HCT116 (cell line): ENCODE results near the gene METTL26. TPM values are rescaled to one million over a fixed set of nuclear protein-coding genes. Genes with fewer than 3 reads are reported as not detected.

Source experiments
- ATAC-seq: fragments of 200-7000 bp; cut with Tn5 transposase; 2 replicates; pipeline ENCODE4 v1.9.1; 2020; ENCODE audit warnings: mild to moderate bottlenecking, moderate library complexity
- BruUV-seq: library from RNA; stranded (reverse); fragments of 400-500 nt; replicated peaks from 2 replicates; lab custom pipeline; 2021; lab: Mats Ljungman, UMichigan
- CTCF ChIA-PET: fragments of 300-600 bp; sonication (Branson Sonifier 250); formaldehyde crosslinking; loops from one replicate; lab custom pipeline; 2021; ENCODE audit warnings: antibody characterized with exemption; lab: Charles Lee
- POLR2A ChIA-PET: fragments of 300-600, 350-600 bp; sonication (Branson Sonifier 250); formaldehyde crosslinking; loops from one replicate; lab custom pipeline; 2021; ENCODE audit warnings: antibody characterized with exemption; lab: Charles Lee
- RAD21 ChIA-PET, 2 experiments: fragments of 300-600 bp; sonication (Branson Sonifier 250); formaldehyde crosslinking; loops; one replicate each; lab custom pipeline; 2023; ENCODE audit warnings: low total read pairs in 2 of 2; ENCODE audit not compliant: uncharacterized antibody in 2 of 2, unreplicated experiment in 2 of 2, low non-redundant PET in 1 of 2; lab: Charles Lee
- DNase-seq: peaks from one replicate; pipeline ENCODE4 v3.0.0-alpha.2; 2010; ENCODE audit warnings: low read depth, low spot score
- H2AFZ ChIP-seq: fragments of 200-600 bp; shearing (Covaris generic), sonication (generic); 2 replicates; pipeline ENCODE4 v1.6.1; 2017; ENCODE audit warnings: low read depth, mixed run types, mixed read lengths, antibody characterized with exemption, low read length; ENCODE audit not compliant: poor library complexity, severe bottlenecking
- H3K27ac ChIP-seq: 2 replicates; pipeline ENCODE4 v1.5.1; 2012; ENCODE audit warnings: low read depth, low read length
- H3K27me3 ChIP-seq: fragments of 200-600 bp; sonication (generic); 2 replicates; pipeline ENCODE4 v1.6.1; 2016; ENCODE audit warnings: mixed run types, low read length, mixed read lengths; ENCODE audit not compliant: insufficient read depth
- H3K36me3 ChIP-seq, 2 experiments: fragments of 200-500 bp in 1 of 2; fragments of 200-600 bp in 1 of 2; sonication (Bioruptor generic) in 1 of 2; sonication (generic) in 1 of 2; 2 replicates each; pipeline versions ENCODE4 v1.5.1 to v1.6.1; 2014 to 2016; ENCODE audit warnings: low read length in 2 of 2, inconsistent platforms in 1 of 2, mixed read lengths in 1 of 2, mixed run types in 1 of 2; ENCODE audit not compliant: insufficient read depth in 2 of 2, control insufficient read depth in 1 of 2
- H3K4me1 ChIP-seq, 2 experiments: fragments of 200-600 bp in 1 of 2; sonication (generic) in 1 of 2; 2 replicates each; pipeline versions ENCODE4 v1.5.1 to v1.6.1; 2012 to 2017; ENCODE audit warnings: low read length in 2 of 2, inconsistent platforms in 1 of 2, mild to moderate bottlenecking in 1 of 2, mixed read lengths in 1 of 2, mixed run types in 1 of 2, moderate library complexity in 1 of 2; ENCODE audit not compliant: insufficient read depth in 2 of 2, control insufficient read depth in 1 of 2
- H3K4me2 ChIP-seq: fragments of 200-600 bp; sonication (generic); 2 replicates; pipeline ENCODE4 v1.6.1; 2017; ENCODE audit warnings: mixed run types, low read length, mixed read lengths
- H3K4me3 ChIP-seq, 2 experiments: fragments of 200-600 bp in 1 of 2; sonication (generic) in 1 of 2; replicated peaks in 1 of 2; 2 replicates each; pipeline ENCODE4 v1.5.1; 2011 to 2016; ENCODE audit warnings: low read length in 2 of 2, control low read depth in 1 of 2, low read depth in 1 of 2, mild to moderate bottlenecking in 1 of 2, mixed read lengths in 1 of 2, mixed run types in 1 of 2
- H3K79me2 ChIP-seq: fragments of 200-600 bp; sonication (generic); 2 replicates; pipeline ENCODE4 v1.6.1; 2017; ENCODE audit warnings: mild to moderate bottlenecking, mixed run types, low read length, moderate library complexity, mixed read lengths; ENCODE audit not compliant: insufficient read depth
- H3K9ac ChIP-seq: fragments of 200-600 bp; sonication (generic); 2 replicates; pipeline ENCODE4 v1.6.1; 2016; ENCODE audit warnings: low read length, mixed read lengths
- H3K9me2 ChIP-seq: fragments of 200-600 bp; sonication (generic), shearing (Covaris generic); 2 replicates; pipeline ENCODE4 v1.6.1; 2017; ENCODE audit warnings: mixed run types, mild to moderate bottlenecking, moderate library complexity; ENCODE audit not compliant: insufficient read depth
- H3K9me3 ChIP-seq, 2 experiments: fragments of 200-500 bp in 1 of 2; fragments of 200-600 bp in 1 of 2; sonication (Bioruptor generic) in 1 of 2; sonication (generic) in 1 of 2; 2 replicates each; pipeline ENCODE4 v1.6.1; 2014 to 2017; ENCODE audit warnings: low read length in 2 of 2, mixed read lengths in 2 of 2, inconsistent platforms in 1 of 2, low read depth in 1 of 2, mild to moderate bottlenecking in 1 of 2, mixed run types in 1 of 2, moderate library complexity in 1 of 2; ENCODE audit not compliant: control insufficient read depth in 1 of 2, insufficient read depth in 1 of 2
- H4K20me1 ChIP-seq: fragments of 200-600 bp; sonication (generic), shearing (Covaris generic); 2 replicates; pipeline ENCODE4 v1.6.1; 2017; ENCODE audit warnings: mixed run types, mild to moderate bottlenecking, moderate library complexity; ENCODE audit not compliant: insufficient read depth
- CBX3 ChIP-seq: IDR thresholded peaks from 2 replicates; pipeline ENCODE4 v1.6.1; 2012; ENCODE audit warnings: low read depth
- CEBPB ChIP-seq: IDR thresholded peaks from 2 replicates; pipeline ENCODE4 v1.6.1; 2012; ENCODE audit warnings: low read depth
- EGR1 ChIP-seq: IDR thresholded peaks from 2 replicates; pipeline ENCODE4 v1.6.1; 2012; ENCODE audit warnings: low read depth
- ELF1 ChIP-seq: IDR thresholded peaks from 2 replicates; pipeline ENCODE4 v1.6.1; 2012; ENCODE audit warnings: low read depth, borderline replicate concordance
- EZH2 ChIP-seq: fragments of 200-600 bp; sonication (generic); IDR thresholded peaks from 2 replicates; pipeline ENCODE4 v1.6.1; 2017; ENCODE audit warnings: antibody characterized with exemption, mixed run types
- EZH2phosphoT487 ChIP-seq: fragments of 200-600 bp; IDR thresholded peaks from 2 replicates; pipeline ENCODE4 v1.6.1; 2018; ENCODE audit warnings: antibody characterized with exemption, borderline replicate concordance
- POLR2AphosphoS5 ChIP-seq: IDR thresholded peaks from 2 replicates; pipeline ENCODE4 v1.6.1; 2011; ENCODE audit warnings: mild to moderate bottlenecking, low read depth, low read length, moderate library complexity
- RAD21 ChIP-seq: IDR thresholded peaks from 2 replicates; pipeline ENCODE4 v1.6.1; 2012; ENCODE audit warnings: low read depth, mild to moderate bottlenecking
- REST ChIP-seq: IDR thresholded peaks from 2 replicates; pipeline ENCODE4 v1.6.1; 2012; ENCODE audit warnings: low read depth
- SIN3A ChIP-seq: IDR thresholded peaks from 2 replicates; pipeline ENCODE4 v1.6.1; 2012; ENCODE audit warnings: low read depth
- SRF ChIP-seq: IDR thresholded peaks from 2 replicates; pipeline ENCODE4 v1.6.1; 2012; ENCODE audit warnings: low read depth
- ZFX ChIP-seq: fragments of 450-650 bp; IDR thresholded peaks from 2 replicates; pipeline ENCODE4 v1.6.1; 2017
- intact Hi-C: fragments of 100-400 bp; cut with micrococcal nuclease; formaldehyde crosslinking; loops from 2 replicates; pipeline ENCODE4 v1.10.0; 2022
- total RNA-seq: library from RNA; stranded (reverse); gene quantifications from one replicate; pipeline ENCODE4 v1.2.1, GENCODE V29; 2021; ENCODE audit not compliant: unreplicated experiment
- TF ChIP-seq, protein P1 (sequence below): IDR thresholded peaks from 2 replicates; pipeline ENCODE4 v1.6.1; 2012
- TF ChIP-seq, protein P2 (sequence below): IDR thresholded peaks from 2 replicates; pipeline ENCODE4 v1.6.1; 2012

METTL26 gene
- total RNA-seq, 1 experiment from 2014 or later: 85.7 TPM

DNA sequence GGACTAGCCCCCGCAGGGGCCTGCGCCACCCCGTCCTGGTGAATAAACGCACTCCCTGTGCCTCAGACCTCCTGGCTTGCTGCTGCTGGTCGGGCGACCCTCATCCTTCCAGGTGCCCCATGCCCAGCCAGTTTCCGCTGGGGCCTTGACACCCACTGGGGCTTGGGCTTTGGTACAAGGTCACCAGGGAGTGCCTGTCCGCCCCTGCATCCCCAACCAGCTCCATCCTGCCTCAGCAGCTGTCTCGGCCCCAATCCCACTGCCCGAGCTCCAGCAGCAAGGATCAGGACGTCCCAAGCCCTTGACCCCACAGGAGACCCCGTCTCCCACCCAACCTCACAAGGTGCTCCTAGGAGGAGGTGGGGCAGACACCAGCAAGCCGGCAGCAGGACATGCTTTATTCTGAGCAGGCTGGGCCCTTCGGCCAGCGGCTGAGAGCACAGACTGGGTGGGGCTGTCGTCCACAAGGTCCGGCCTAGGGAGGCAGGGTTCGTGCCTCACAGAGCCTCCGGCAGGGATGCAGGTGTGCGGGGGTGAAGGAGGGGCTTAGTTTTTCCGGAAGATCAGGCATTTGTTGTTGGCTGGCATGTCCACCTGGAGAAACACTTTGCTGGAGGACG is 1.9 kb downstream of the METTL26 start:
- H3K4me2 ChIP-seq: no peak overlapping the region
- no peak for ATAC-seq
- BruUV-seq: TSS peak; percentile 61
- H3K4me1 ChIP-seq: peaks cover 3 to 21% of the 10 kb centered on the region in 2 experiments; a peak in 3 of 4 replicates
- no peaks in the 10 kb centered on the region for H3K36me3 ChIP-seq
- peaks cover 15% of the 10 kb centered on the region; the same call in 1 of the 2 replicates for H3K79me2 ChIP-seq
- H4K20me1 ChIP-seq: no peaks in the 10 kb centered on the region
- H3K4me3 ChIP-seq: no peak overlapping the region
- no peak overlapping the region; the same call in 1 of the 2 replicates for H3K27ac ChIP-seq
- H3K9ac ChIP-seq: no peak overlapping the region
- no peaks in the 10 kb centered on the region for H3K27me3 ChIP-seq
- ChIA-PET CTCF (no interaction called here), POLR2A (no interaction called here), RAD21 (no interaction called here)
- no peak overlapping the region for H2AFZ ChIP-seq
- no peaks in the 10 kb centered on the region for H3K9me3 ChIP-seq
- DNase-seq: no peak
- intact Hi-C loops: no loop called here
- H3K9me2 ChIP-seq: no peaks in the 10 kb centered on the region
- TF ChIP-seq CEBPB (no peak), EZH2 (no peak), ZFX (no peak), SIN3A (no peak), EGR1 (no peak), SRF (no peak), ELF1 (no peak), REST (no peak), RAD21 (no peak), POLR2AphosphoS5 (no peak), EZH2phosphoT487 (no peak), CBX3 (no peak)
- TF ChIP-seq, protein P1, sequence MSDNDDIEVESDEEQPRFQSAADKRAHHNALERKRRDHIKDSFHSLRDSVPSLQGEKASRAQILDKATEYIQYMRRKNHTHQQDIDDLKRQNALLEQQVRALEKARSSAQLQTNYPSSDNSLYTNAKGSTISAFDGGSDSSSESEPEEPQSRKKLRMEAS: no peak
- TF ChIP-seq, protein P2, sequence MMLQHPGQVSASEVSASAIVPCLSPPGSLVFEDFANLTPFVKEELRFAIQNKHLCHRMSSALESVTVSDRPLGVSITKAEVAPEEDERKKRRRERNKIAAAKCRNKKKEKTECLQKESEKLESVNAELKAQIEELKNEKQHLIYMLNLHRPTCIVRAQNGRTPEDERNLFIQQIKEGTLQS: no peak
